Testis (tissue), 2 donors: ENCODE measurements around the gene MN1.

Source experiments
- CTCF ChIP-seq, 3 experiments: fragments of 450-650 bp in 2 of 3; fragments of 200-600 bp in 1 of 3; sonication (generic) in 1 of 3; IDR thresholded peaks; one replicate each; pipeline ENCODE4 v1.5.1; 2016 to 2019; ENCODE audit warnings: antibody characterized with exemption in 3 of 3, mild to moderate bottlenecking in 2 of 3, moderate library complexity in 1 of 3
- POLR2A ChIP-seq: fragments of 450-650 bp; IDR thresholded peaks from one replicate; pipeline ENCODE4 v1.6.1; 2017; ENCODE audit warnings: antibody characterized with exemption, mild to moderate bottlenecking, moderate library complexity

- no peak for TF ChIP-seq CTCF (IDR thresholded peaks at IDR 0.05)
- no peak for TF ChIP-seq POLR2A
Measured at GRCh38 chr22:27698813-27699212, 102.7 kb downstream of the MN1 start.
